Parathyroid adenoma (tissue), 2 donors: Measurements from ENCODE around the gene BCKDHB.

Source experiments
- H2AFZ ChIP-seq: fragments of 300-600 bp; sonication (generic); one replicate; pipeline ENCODE4 v1.7.0; 2017; ENCODE audit warnings: antibody characterized with exemption, mild to moderate bottlenecking
- H3K27ac ChIP-seq: fragments of 300-600 bp; sonication (generic); one replicate; pipeline ENCODE4 v1.7.0; 2017
- H3K27me3 ChIP-seq: fragments of 300-600 bp; sonication (generic); one replicate; pipeline ENCODE4 v1.7.0; 2017; ENCODE audit warnings: low read length; ENCODE audit not compliant: control insufficient read depth, insufficient read depth
- H3K36me3 ChIP-seq: fragments of 300-600 bp; sonication (generic); one replicate; pipeline ENCODE4 v1.7.0; 2017; ENCODE audit warnings: low read length; ENCODE audit not compliant: control insufficient read depth, insufficient read depth
- H3K4me1 ChIP-seq: fragments of 300-600 bp; sonication (generic); one replicate; pipeline ENCODE4 v1.7.0; 2017; ENCODE audit warnings: control low read depth
- H3K4me2 ChIP-seq: fragments of 300-600 bp; sonication (generic); one replicate; pipeline ENCODE4 v1.7.0; 2017; ENCODE audit warnings: low read length
- H3K4me3 ChIP-seq: fragments of 300-600 bp; sonication (generic); one replicate; pipeline ENCODE4 v1.7.0; 2017; ENCODE audit warnings: low read depth, low read length
- H3K79me2 ChIP-seq: fragments of 300-600 bp; sonication (generic); one replicate; pipeline ENCODE4 v1.7.0; 2017; ENCODE audit warnings: control low read depth
- H3K9ac ChIP-seq: fragments of 300-600 bp; sonication (generic); one replicate; pipeline ENCODE4 v1.7.0; 2017; ENCODE audit warnings: mild to moderate bottlenecking
- H3K9me3 ChIP-seq: fragments of 300-600 bp; sonication (generic); one replicate; pipeline ENCODE4 v1.7.0; 2017; ENCODE audit warnings: low read length; ENCODE audit not compliant: control insufficient read depth
- CTCF ChIP-seq: fragments of 300-600 bp; sonication (generic); IDR thresholded peaks from one replicate; pipeline ENCODE4 v1.7.0; 2017; ENCODE audit warnings: antibody characterized with exemption, mild to moderate bottlenecking
- donor health status: primary hyperparathyroidism.

BCKDHB gene

DNA sequence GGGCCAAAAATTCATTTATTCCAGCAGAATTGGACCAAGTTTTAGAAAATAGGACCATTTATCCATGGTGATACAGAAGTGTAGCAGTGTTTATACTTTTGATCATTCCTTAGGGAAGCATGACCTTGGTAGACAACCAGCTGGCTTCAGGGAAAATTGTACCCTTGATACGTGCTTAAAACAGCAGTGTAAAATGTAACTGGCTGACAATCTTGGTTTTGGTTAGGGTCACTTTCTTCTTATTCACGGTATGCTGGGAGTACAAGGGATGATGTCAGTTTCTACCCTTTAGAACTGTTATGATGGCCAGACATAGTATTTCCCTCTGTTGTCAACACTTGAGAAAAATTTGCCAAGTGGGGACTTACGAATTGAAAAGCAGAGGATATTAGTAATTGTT, 157.1 kb downstream of the BCKDHB start:
- TF ChIP-seq CTCF = no peak
- Histone ChIP-seq H3K9ac (no peak overlapping the region), H2AFZ (no peak overlapping the region), H3K27me3 (no peaks in the 10 kb centered on the region), H3K4me3 (no peak overlapping the region), H3K4me1 (no peaks in the 10 kb centered on the region), H3K79me2 (no peaks in the 10 kb centered on the region), H3K4me2 (no peak overlapping the region), H3K27ac (no peak overlapping the region), H3K9me3 (no peaks in the 10 kb centered on the region), H3K36me3 (no peaks in the 10 kb centered on the region)

- no peaks in the 10 kb centered on the region for H3K36me3 ChIP-seq
- H3K27me3 ChIP-seq = no peaks in the 10 kb centered on the region
- H3K4me1 ChIP-seq = no peaks in the 10 kb centered on the region
- no peaks in the 10 kb centered on the region for H3K79me2 ChIP-seq
- H3K9ac ChIP-seq = no peak overlapping the region
- no peak overlapping the region for H2AFZ ChIP-seq
- H3K9me3 ChIP-seq = no peaks in the 10 kb centered on the region
- no peak for TF ChIP-seq CTCF
- no peak overlapping the region for H3K4me2 ChIP-seq
- H3K27ac ChIP-seq = no peak overlapping the region
- no peak overlapping the region for H3K4me3 ChIP-seq
Observed at GRCh38 chr6:80268865-80269730, 162.6 kb downstream of the BCKDHB start.

DNA sequence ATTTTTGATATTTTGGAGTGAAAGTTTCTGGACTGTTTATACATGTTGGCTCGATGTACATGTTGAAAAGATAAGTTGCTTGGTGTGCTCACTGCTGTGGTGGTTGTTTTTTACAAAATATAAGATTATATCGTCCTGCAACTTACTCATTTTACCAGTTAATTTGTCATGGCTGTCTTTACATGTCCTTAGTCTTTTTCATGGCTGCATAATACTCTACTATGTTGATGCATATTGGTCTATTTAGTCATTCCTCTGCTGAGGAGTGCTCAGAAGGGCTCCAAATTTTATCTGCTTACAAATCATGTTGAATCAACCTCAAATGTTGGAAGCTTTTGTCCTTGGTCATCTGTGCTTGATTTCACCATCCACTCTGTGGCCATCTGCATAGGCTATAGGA, 164.6 kb downstream of the BCKDHB start:
- no peaks in the 10 kb centered on the region for H3K4me1 ChIP-seq
- no peak overlapping the region for H3K27ac ChIP-seq
- H3K36me3 ChIP-seq = no peaks in the 10 kb centered on the region
- no peak overlapping the region for H3K9ac ChIP-seq
- no peaks in the 10 kb centered on the region for H3K79me2 ChIP-seq
- no peak for TF ChIP-seq CTCF
- no peak overlapping the region for H2AFZ ChIP-seq
- H3K4me3 ChIP-seq = no peak overlapping the region
- no peak overlapping the region for H3K4me2 ChIP-seq
- no peaks in the 10 kb centered on the region for H3K9me3 ChIP-seq
- H3K27me3 ChIP-seq = no peaks in the 10 kb centered on the region

DNA sequence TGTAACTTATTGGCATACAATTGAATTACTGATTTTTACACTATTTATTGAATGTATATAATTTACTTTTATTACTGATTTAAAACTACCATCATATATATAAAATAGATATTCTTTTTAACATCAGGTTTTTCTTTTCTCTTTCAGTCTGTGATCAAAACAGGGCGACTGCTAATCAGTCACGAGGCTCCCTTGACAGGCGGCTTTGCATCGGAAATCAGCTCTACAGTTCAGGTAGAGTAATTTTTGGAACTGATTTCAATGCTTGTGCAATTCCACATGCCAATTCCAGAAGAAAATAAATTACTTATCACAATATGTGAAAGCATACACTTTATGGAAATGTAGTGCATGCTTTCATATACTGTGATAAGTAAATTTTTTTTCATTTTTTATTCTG, 166.5 kb downstream of the BCKDHB start:
- Histone ChIP-seq H3K9me3 (no peaks in the 10 kb centered on the region), H3K4me1 (no peaks in the 10 kb centered on the region), H2AFZ (no peak overlapping the region), H3K36me3 (no peaks in the 10 kb centered on the region), H3K9ac (no peak overlapping the region), H3K27me3 (no peaks in the 10 kb centered on the region), H3K4me3 (no peak overlapping the region), H3K27ac (no peak overlapping the region), H3K79me2 (no peaks in the 10 kb centered on the region), H3K4me2 (no peak overlapping the region)
- TF ChIP-seq CTCF = no peak

GRCh38 chr6:80276861-80277260, 170.4 kb downstream of the BCKDHB start:
- no peak overlapping the region for H3K4me3 ChIP-seq
- no peak for TF ChIP-seq CTCF
- H3K27me3 ChIP-seq = no peaks in the 10 kb centered on the region
- H3K79me2 ChIP-seq = no peaks in the 10 kb centered on the region
- no peak overlapping the region for H3K9ac ChIP-seq
- H3K4me2 ChIP-seq = no peak overlapping the region
- H3K9me3 ChIP-seq = no peaks in the 10 kb centered on the region
- no peak overlapping the region for H2AFZ ChIP-seq
- H3K27ac ChIP-seq = no peak overlapping the region
- H3K36me3 ChIP-seq = no peaks in the 10 kb centered on the region
- H3K4me1 ChIP-seq = no peaks in the 10 kb centered on the region
